HG03558 (cell line): ENCODE measurements around the gene SLC23A1.

Source experiments
- ATAC-seq: cut with Tn5 transposase; IDR thresholded peaks from one replicate; pipeline ENCODE4 v1.9.1; 2021; ENCODE audit warnings: moderate number of reproducible peaks; ENCODE audit not compliant: unreplicated experiment; ENCODE audit errors: extremely low read depth

The SLC23A1 gene

DNA sequence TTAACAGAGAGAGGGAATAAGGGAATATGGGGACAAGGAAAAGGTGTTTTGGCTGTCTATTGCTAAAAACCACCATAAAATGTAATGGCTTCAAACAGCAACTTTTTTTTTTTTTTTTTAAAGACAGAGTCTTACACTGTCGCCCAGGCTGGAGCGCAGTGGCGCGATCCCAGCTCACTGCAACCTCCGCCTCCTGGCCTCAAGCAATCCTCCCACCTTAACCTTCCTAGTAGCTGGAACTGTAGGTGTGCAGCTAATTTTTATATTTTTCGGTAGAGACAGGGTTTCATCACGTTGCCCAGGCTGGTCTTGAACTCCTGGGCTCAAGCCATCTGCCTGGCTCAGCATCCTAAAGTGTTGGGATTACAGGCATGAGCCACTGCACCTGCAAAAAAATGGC, 25.1 kb upstream of the SLC23A1 start:
- no peak for ATAC-seq

DNA sequence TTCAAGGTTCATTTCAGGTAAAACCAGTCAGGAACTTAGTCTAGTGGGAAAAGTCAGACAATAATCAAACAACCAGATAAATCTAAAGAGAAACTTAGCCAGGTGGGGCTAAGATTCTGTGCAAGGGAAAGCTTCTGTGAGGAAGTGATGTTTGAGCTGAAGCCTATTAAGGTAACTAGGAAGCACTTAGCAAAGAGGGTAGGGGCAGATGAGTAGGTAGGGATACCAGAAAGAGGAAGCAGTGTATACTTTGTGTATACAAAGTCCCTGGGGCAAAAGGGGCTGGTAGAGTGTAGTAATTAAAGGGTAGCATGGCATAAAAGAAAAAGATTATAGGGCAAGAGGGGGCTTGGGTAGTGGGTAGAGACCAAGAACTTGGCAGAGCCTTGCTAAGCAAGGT, 24.4 kb upstream of the SLC23A1 start:
- no peak for ATAC-seq

DNA sequence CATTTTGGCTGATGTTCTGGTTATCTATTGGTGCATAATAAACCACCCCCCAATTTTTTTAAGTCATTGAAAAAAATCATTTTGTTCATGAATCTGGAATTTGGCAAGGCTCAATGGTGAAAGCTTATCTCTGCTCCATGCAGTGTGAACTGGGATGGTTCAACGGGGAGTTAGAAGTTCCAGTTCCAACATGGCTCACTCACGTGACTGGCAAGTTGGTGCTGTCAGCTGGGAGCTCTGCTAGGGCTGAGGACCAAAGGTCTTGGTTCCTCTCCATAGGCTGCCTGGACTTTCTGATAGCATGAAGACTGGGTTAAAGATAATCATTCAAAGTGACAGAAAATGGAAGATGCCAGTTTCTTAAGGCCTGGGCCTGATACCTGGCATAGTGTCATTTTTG, 23.9 kb upstream of the SLC23A1 start:
- no peak for ATAC-seq

DNA sequence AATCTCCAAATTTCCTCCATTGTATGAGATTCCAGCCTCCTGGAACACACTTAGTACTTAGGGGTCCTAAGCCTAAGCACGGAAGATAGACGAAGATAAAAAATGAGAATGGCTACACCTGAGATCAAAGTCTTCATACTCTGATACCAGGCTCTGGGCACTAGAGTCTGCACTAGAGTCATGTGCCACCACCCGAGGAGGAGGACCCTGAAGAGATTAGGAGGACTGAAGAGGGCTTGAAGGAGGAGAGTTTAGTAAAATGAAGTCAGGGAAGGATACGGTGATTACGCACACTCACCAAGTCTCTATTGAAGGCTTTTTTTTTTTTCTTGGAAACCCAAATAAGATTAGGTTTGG, 21.4 kb upstream of the SLC23A1 start:
- ATAC-seq: no peak

DNA sequence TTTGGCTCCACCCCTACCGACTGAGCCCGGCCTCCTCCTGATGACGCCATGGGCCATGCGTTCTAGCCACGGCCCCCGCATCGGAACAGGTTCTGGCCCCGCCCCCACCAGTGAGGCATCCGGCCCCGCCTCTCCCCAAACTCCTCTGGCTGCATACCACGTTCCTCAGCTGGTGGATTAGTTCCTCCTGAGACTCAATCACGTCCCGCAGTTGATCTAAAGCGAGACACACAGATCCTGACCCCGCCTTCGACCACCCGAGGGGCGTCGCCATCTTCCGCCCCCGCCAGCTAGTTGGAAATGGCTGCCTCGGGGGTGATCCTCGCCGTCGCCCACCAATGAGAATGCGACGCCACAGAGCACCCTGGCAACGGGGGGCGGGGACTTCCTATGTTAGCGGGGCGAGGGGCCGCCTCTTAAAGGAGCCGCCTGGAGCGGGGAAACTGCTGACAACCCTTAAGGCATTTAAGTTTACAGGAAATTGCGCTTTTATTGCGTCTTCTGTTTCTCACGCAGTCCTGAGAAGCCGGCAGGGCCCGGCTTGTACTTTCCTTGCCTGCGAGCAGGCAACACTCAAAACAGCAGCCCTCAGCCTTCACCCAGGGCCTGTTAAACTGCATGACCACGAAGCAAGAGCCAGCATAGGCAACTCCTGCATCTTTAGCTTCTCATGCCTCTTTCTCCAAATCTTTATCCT, 20.8 kb upstream of the SLC23A1 start, which contains the start of gene SPATA24:
Gene SPATA24 (minus strand): TSS at position 303 of the 697 bp plus-strand sequence. CDS start 29 bp downstream, at position 274.
- ATAC-seq: peak; percentile 44

DNA sequence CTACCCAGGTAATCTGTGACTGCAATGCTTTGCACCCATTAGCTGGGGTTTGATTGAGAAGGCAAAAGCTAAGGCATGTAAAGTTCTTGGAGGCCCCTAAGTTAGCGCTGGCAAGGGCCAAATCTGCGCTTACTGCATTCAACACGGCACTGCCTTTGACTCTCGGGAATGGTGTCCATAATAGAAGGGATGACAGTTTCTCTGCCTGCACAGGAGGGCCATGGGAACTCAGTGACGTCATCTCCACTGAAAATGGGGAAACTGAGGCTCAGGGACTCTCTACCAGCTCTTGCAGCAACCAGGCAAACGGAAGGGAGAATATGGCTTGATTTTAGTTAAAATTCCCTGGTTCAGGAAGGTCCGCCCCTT, 20.3 kb upstream of the SLC23A1 start:
- no peak for ATAC-seq

DNA sequence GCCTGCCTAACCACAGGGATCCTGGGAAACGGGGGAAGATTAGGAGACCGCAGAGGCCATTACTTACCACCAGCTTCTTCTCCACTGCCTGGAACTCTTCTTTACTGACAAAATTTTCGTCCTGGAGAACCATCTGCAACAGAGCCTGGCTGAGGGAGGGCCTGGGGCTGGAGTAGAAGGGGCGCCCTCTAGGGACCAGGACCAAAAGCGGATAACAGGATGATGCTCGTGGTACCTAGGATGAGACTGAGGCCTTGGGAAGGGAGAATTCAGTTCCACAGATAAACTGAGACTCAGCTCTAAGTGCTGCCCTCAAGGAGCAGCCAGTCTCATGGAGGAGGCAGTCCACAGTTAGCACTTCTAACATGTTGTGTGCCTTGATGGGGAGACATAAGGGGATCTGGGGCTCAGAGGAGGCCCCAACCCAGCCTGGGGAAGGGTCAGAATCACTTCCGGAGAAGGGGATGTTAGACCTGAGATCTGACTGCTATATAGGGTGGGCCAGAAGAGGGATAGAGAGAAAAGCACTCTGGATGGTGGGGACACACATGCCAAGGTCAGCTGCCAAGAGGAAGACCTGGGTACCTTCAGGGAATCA, 19.6 kb upstream of the SLC23A1 start:
- no peak for ATAC-seq

DNA sequence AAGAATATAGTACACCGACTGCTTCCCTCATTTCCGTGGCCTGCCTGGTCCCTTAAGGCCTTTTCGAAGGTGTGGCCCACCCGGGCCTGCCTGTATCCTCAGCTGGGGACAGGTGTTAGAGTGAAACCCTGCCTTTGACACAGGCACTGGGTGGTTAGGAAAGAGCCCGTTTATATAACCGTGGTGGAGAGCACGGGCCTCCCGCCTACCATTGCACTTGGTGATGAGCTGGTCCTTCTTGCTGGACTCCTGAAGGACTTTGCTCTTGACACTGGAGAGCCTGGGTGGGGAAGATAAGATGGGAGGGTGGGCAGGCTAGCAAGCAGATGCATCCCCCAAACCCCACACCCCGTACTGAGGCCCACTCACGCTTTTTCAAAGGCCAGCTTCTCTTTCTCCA, 18.4 kb upstream of the SLC23A1 start:
- no peak for ATAC-seq

DNA sequence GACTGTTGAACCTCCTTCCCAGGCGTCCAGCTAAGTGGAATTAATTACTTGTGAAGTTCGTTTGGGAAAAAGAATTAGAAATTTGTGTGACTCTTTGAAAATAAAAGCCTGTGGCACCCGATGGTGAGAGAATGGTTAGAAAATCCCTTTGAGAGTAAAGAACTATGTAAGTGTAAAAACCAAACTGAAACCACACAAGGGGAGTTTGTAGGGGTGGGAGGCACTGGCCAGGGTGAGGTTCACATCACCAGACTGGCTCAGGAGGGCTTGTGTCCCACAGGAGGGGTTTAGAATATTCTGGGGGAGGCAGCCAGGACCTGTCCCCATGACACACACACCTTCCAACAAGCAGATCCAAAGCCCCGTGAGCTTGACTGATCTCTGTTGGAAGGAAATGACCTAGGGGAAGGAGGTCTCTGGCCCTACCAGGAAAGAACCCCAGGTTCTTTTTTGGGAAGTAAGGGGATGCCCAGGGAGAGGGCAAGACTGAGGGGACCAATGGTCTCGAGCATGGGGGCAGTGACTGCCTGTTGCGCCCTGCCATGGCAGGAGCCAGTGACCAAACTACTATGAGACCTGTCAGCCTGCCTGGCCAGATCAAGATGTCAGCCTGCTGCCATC, 16.5 kb upstream of the SLC23A1 start:
- ATAC-seq: no peak

DNA sequence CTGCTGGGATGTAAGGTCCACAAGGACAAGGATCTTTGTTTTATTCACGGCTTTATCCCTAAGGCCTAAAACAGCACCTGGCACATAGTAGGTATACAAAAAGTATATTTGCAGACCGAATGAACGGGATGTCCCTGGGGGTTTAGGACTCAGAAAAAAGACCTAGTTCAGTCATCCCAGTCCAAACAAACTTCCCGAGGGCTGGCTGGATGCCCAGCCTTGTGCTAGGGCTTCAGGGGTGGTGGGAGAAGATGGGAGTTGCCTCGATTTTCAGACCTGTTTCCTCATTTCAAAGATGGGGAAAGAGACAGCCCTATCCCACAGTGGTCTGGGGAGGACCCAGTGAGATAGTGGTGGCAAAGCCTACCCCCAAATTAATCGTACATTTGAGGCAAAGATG, 14.8 kb upstream of the SLC23A1 start:
- ATAC-seq: no peak

DNA sequence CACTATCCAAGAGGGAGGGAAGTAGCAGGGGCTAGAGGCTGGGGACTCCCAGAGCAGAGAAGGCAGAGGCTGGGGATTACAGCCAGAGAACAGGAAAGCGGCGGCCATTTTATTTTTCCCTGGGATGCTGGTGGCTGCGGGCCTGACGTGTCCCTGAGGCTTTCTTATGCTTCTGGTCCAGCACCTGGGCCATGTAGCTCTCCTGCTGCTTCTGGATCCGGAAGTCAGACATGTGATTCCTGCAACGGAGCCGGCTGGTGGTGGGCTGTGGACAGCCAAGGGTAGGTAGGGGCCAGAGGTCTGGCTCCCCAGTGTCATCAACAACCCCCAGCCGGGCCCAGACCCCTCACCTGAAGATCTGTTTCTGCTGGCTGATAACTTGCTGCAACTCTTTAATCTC, 13.6 kb upstream of the SLC23A1 start:
- no peak for ATAC-seq

DNA sequence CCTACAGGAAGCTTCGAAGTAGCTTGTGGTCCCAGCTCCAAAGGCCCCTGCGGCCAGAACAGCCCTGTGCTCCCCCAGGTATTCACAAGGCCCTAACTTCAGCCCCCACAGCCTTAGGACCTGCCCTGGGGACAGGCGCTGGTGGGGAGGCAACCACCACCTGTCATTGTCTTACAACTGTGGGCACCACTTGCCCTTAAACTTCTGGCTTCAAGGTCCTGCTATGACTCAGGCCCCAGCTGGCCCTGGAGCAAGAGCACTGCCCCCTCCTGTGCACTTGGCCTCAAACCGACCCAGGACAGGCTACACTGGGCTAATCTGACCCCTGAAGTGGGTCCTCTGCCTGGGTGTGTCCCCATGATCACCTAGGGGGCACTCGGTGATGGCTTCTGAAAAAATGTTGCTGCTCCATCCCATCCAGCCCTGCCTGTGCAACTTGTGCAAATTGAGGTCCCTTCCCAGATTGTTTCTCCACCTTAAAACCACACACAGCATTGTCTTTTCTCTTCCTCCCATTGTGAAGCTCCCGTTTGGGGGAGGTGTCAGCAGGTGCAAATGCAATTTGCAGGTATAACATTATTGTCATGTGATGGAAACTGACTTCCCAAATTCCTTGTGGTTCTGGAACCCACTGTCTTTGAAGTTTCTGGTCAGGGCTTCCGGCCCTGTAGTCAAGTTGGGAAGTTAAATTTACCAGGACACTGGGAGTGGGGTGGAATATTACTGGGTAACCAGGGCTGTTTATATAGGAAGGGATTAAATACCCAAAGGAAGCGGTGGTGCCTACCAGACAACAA, 12.9 kb upstream of the SLC23A1 start:
- ATAC-seq: no peak

DNA sequence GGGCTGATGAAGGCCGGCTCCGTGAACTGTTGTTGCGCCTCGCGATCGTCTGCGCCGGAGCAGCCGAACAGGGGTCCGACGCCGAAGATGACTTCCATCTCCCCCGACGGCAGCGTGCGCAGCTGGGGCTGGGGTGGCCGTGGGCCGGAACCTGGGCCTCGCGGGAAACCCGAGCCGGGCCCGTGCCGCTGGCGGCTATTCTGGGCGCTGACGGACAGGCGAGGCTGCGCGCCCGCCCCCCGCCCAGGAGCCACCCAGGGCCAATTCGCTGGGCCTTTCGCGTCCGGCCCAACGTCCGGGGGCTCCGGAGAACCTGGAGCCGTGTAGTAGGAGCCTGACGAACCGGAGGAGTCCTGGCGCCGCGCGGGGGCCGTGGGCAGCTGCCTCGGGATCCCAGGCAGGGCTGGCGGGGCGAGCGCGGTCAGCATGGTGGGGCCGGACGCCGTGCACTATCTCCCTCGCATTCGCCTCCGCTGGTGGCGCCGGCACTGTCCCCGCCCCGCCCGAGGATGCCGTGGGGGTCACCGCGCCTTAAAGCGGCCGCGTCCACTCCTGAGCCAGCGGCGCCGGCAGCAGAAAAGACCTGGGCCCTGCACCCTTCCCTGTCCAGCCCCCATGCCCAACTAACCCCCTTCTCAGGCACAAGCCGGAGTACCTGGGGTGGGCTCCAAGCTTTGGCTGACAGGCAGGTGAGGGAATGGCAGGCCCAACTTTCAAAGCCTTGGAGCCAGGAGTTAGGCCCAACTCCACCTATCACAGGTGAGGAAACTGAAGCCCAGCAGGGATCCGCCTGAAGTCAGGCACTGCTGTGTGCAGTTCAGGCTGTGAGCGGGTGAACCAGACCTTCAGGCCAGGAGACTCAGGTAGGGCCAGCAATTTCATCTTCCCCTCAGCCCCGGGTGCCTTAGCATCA, 11.8 kb upstream of the SLC23A1 start, which contains the start of gene PROB1:
Gene PROB1 (minus strand): TSS at position 451 of the 913 bp plus-strand sequence. CDS start 23 bp downstream, at position 428.
- ATAC-seq: no peak

DNA sequence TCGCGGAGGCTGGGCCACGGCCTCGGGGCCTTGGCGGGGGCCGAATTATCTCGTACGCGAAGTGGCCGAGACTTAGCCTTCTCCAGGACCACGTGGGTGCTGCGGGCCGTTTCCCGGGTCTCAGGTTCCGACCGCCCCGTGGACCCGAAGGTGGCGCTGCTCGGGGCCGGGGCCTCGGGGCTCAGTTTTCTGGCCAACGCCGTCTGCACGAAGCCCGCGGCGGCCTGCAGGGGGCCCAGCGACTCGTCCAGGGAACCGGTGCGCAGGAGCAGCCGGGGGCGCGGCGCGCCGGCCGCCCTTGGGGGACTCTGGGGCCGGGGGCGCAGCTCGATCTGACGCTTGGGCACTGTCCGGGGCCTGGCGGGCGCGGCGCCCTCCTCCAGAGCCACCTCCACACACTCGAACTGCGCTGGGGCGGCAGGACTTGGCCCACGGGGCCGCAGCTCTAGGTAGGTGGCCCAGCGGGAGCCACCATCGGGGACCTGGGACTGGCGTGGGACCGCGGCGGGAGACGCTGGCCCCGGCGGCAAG, 11.1 kb upstream of the SLC23A1 start:
- ATAC-seq: no peak

DNA sequence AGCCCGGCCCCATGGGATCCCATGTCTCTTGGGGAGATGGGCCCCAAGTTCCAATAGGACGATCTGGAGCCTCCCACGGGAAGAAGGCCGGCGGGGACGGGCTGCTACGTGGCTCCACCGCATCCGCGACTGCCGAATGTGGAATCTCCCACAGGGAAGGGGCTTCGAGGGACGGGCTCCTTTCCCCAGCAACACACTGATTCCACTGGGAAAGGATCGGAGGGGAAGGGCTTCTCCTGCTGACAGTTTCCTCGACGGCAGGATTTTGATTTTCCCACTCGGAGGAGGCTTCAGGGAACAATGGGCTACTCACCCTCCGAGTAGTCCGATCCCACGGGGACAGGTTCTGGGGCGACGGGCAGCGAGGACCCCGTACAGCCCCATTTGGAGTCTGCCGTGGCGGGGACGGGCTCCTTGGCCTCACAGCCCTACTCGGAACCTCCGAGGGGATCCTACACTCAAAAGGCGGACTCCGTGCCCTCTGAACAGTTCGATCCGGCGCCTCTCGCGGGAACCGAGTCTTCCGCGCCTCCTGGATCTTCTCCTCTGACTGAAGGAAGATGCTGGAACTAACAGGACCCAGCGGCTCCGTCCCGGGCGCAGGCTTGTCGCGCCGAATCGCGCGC, 10.5 kb upstream of the SLC23A1 start:
- no peak for ATAC-seq

DNA sequence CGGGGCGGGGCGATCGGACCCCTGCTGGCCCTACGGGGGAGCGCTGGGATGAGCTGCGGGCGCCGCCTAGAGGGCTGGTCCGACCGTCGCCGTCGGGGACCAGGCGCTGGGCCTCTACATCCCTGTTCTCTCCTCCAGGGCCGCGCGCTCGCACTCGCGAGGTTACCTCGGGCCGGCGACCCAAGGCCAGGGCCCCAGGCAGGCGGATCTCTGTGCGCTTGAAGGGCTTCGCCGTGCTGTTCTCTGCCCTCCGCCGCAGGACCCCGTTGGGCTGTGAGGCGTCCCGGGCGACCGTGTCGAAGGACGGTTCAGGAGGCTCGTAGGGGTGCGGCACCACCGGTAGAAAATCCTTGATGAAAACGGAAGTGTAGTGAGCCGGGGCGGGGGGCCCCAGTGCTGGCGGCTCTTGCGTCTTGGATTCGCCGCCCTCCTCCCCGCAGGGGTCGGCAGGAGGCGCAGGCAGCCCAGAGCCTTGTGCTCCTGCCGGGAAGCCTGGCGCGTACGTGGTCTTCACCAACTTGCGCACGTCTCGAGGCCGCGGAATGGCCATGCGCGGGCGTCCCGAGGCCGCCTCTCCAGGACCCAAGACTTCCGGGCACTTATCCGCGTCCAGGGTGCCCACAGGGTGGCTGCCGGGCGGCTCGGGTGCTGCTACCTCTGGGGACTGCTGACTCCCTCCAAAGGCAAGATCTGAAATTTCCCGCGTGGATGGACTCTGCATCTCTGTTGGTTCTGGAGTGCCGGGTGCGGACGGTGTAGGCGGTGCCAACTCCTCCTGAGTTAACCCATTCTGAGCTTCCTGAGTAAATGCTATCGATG, 9.8 kb upstream of the SLC23A1 start:
- ATAC-seq: no peak

DNA sequence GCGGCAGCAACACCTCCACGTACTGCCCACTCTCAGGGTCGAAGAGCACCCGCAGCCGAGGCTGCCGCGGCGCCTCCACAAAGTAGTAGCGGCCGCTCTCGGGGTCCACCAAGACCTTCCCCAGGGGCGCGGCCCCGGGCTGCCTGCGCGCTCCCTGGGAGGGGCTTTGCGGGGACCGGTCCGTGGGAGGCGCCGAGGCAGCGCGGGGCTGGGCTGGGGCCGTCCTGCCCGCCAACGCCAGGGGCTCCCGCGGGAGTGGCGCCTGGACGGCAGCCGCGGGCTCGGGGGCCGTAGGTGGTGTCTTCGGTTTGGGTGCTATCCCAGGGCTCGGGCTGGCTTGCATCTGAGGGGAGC, 9.2 kb upstream of the SLC23A1 start:
- no peak for ATAC-seq

DNA sequence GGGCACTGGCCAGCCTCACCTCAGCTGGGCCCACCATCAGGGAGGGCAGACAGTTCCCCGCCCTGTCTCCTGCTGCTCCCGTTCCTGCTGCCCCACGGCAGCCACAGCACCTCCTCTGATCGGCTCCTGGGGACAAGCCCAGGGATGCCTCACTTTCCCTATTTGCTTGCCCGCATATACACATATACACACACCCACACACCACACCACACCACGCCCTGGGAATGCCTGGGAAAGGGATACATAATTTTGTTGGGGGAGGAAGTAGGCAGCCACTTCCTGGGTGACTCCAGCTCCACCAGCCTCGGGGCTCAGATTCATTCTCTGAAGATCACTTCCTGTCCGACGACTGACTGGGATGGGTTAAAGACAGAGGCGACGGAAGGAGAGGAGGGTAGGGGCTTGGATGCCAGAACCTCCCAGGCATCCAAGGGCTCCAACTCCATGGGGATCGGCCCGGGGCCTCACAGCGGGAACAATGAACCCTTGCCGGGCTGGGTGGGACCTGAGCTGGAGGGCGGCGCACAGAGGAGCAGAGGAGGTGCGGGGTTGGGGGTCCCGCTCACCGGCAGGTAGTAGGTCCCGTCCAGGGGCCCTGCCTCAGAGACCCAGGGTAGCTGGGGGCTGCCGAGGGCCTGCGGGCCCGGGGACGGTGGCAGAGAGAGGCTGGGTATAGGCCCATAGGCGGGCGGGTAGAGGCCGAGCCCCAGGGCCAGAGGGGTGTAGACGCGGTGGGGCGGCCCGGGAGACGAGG, 8.7 kb upstream of the SLC23A1 start:
- ATAC-seq: no peak
